GM23338 (cell line): Measurements from ENCODE around the gene TAF1D. TPM values are rescaled to one million over a fixed set of nuclear protein-coding genes. Genes with fewer than 3 reads are reported as not detected.

Experiments
- ATAC-seq: fragments of 200-7000 bp; cut with Tn5 transposase; 3 replicates; pipeline ENCODE4 v1.9.1; 2020
- DNase-seq: peaks from one replicate; pipeline ENCODE4 v3.0.0-alpha.2; 2015; ENCODE audit warnings: low spot score
- H2AFZ ChIP-seq: fragments of 200-600 bp; sonication (generic); 2 replicates; pipeline ENCODE4 v1.8.0; 2016; ENCODE audit warnings: antibody characterized with exemption, mild to moderate bottlenecking, moderate library complexity
- H3F3A ChIP-seq: fragments of 200-600 bp; sonication (generic); replicated peaks from 2 replicates; pipeline ENCODE4 v1.8.0; 2017; ENCODE audit warnings: antibody characterized with exemption, mixed run types, low read depth
- H3K27ac ChIP-seq: fragments of 200-600 bp; sonication (generic); 2 replicates; pipeline ENCODE4 v1.6.1; 2016; ENCODE audit warnings: low read depth
- H3K27me3 ChIP-seq: fragments of 200-600 bp; sonication (generic); 2 replicates; pipeline ENCODE4 v1.8.0; 2016; ENCODE audit warnings: mild to moderate bottlenecking, mixed run types, moderate library complexity; ENCODE audit not compliant: insufficient read depth
- H3K36me3 ChIP-seq: fragments of 200-600 bp; sonication (generic); 2 replicates; pipeline ENCODE4 v1.8.0; 2016; ENCODE audit warnings: mild to moderate bottlenecking; ENCODE audit not compliant: insufficient read depth
- H3K4me1 ChIP-seq: fragments of 200-600 bp; sonication (generic); 2 replicates; pipeline ENCODE4 v1.8.0; 2016; ENCODE audit warnings: mild to moderate bottlenecking, moderate library complexity; ENCODE audit not compliant: insufficient read depth
- H3K4me2 ChIP-seq: fragments of 200-600 bp; sonication (generic); 2 replicates; pipeline ENCODE4 v1.7.1; 2017; ENCODE audit warnings: mixed run types
- H3K4me3 ChIP-seq: fragments of 200-600 bp; sonication (generic); 2 replicates; pipeline ENCODE4 v1.6.1; 2016; ENCODE audit warnings: mixed run types
- H3K79me2 ChIP-seq: fragments of 200-600 bp; sonication (generic); replicated peaks from 2 replicates; pipeline ENCODE4 v1.8.0; 2017; ENCODE audit warnings: mild to moderate bottlenecking; ENCODE audit not compliant: insufficient read depth
- H3K9me2 ChIP-seq: fragments of 200-600 bp; sonication (generic); 2 replicates; pipeline ENCODE4 v1.8.0; 2017; ENCODE audit not compliant: insufficient read depth
- H4K20me1 ChIP-seq: fragments of 200-600 bp; sonication (generic); replicated peaks from 2 replicates; pipeline ENCODE4 v1.8.0; 2017; ENCODE audit warnings: mild to moderate bottlenecking; ENCODE audit not compliant: insufficient read depth
- H3K27ac Mint-ChIP-seq: 2 replicates; pipeline ENCODE4 v1.8.0; 2020; ENCODE audit warnings: inconsistent platforms, mild to moderate bottlenecking, moderate library complexity, mixed read lengths
- H3K27me3 Mint-ChIP-seq: 3 replicates; pipeline ENCODE4 v1.8.0; 2022; ENCODE audit warnings: low read depth, mild to moderate bottlenecking, moderate library complexity, mixed read lengths, inconsistent platforms; ENCODE audit not compliant: insufficient read depth, poor library complexity
- H3K36me3 Mint-ChIP-seq: 3 replicates; pipeline ENCODE4 v1.8.0; 2021; ENCODE audit warnings: low read depth, mild to moderate bottlenecking, inconsistent platforms, moderate library complexity, mixed read lengths
- H3K4me1 Mint-ChIP-seq: 3 replicates; pipeline ENCODE4 v1.8.0; 2020; ENCODE audit warnings: mild to moderate bottlenecking, inconsistent platforms, mixed read lengths
- H3K4me3 Mint-ChIP-seq: 3 replicates; pipeline ENCODE4 v1.8.0; 2021; ENCODE audit warnings: moderate library complexity, mild to moderate bottlenecking, inconsistent platforms, mixed read lengths
- H3K9me3 Mint-ChIP-seq: 3 replicates; pipeline ENCODE4 v1.8.0; 2020; ENCODE audit warnings: moderate library complexity, mild to moderate bottlenecking, inconsistent platforms, mixed read lengths
- EZH2 ChIP-seq: fragments of 200-600 bp; sonication (generic); IDR thresholded peaks from one replicate; pipeline ENCODE4 v1.8.0; 2017; ENCODE audit warnings: antibody characterized with exemption, mild to moderate bottlenecking, low read depth; ENCODE audit not compliant: unreplicated experiment
- EZH2phosphoT487 ChIP-seq: fragments of 200-600 bp; sonication (generic); IDR thresholded peaks from one replicate; pipeline ENCODE4 v1.8.1; 2018; ENCODE audit warnings: antibody characterized with exemption; ENCODE audit not compliant: unreplicated experiment
- JUNB ChIP-seq: IDR thresholded peaks from one replicate; pipeline ENCODE4 v1.6.1; 2016; ENCODE audit warnings: antibody characterized with exemption; ENCODE audit not compliant: unreplicated experiment
- ZNF114 ChIP-seq: fragments of 250-450 bp; sonication (Bioruptor Pico); IDR thresholded peaks from 2 replicates; pipeline ENCODE4 v1.5.0; 2020; ENCODE audit warnings: mild to moderate bottlenecking, moderate library complexity
- polyA plus RNA-seq: library from polyadenylated mRNA; unstranded; fragments of >200 nt; fragmentation: Nextera tagmentation; extraction: Ambion mirVana; gene quantifications from 2 replicates; pipeline ENCODE4 v1.2.1, GENCODE V29; 2016
- total RNA-seq: library from RNA; depleted of rRNA; stranded (reverse); fragments of >200 nt; shearing (Covaris generic); gene quantifications from 2 replicates; pipeline ENCODE4 v1.2.3, GENCODE V29; 2014
- TF ChIP-seq, protein P1 (sequence below), 2 experiments: fragments of 200-600 bp in 1 of 2; sonication (generic) in 1 of 2; conservative IDR thresholded peaks; 2 replicates each; pipeline versions ENCODE4 v1.5.1 to v1.6.1; 2016 to 2017; ENCODE audit warnings: antibody characterized with exemption in 2 of 2, low read depth in 2 of 2, mild to moderate bottlenecking in 2 of 2, moderate library complexity in 1 of 2
- TF ChIP-seq, protein P2 (sequence below): fragments of 250-450 bp; sonication (Bioruptor Pico); IDR thresholded peaks from 2 replicates; pipeline ENCODE4 v1.5.0; 2020; ENCODE audit warnings: mild to moderate bottlenecking, moderate library complexity
- TF ChIP-seq, protein P3 (sequence below): IDR thresholded peaks from one replicate; pipeline ENCODE4 v1.6.1; 2018; ENCODE audit warnings: antibody characterized with exemption; ENCODE audit not compliant: unreplicated experiment

The TAF1D gene
- total and polyA plus RNA-seq, 2 experiments from 2014 or later = 240 to 246 TPM

DNA sequence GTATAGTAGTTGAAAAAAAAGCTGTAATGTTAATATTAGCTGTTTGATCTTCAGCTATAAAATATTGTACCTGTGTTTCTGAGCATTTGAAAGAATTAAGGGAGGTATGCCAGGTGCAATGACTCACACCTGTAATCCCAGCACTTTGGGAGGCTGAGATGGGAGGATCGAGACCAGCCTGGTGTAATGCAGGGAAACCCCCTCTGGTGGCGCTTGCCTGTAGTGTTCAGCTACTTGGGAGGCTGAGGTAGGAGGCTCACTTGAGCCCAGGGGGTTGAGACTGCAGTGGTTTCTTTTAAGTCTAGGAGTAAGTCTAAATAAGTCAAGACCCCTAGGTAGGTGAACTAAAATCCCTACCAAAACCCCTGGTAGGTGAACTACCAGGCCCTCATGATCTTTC, 37.1 kb downstream of the TAF1D start:
- Histone ChIP-seq H2AFZ (no peak overlapping the region), H3K27me3 (no peaks in the 10 kb centered on the region), H4K20me1 (0 out of 2 replicates have a peak, but pooled peaks cover 1% of the 10 kb centered on the region), H3K4me2 (no peak overlapping the region), H3K27ac (no peak overlapping the region), H3K36me3 (peaks cover 41% of the 10 kb centered on the region), H3K9me2 (no peaks in the 10 kb centered on the region), H3F3A (no peaks in the 10 kb centered on the region), H3K79me2 (no peaks in the 10 kb centered on the region), H3K4me3 (no peak overlapping the region), H3K4me1 (no peaks in the 10 kb centered on the region)
- no peak overlapping the region for H3K27ac Mint-ChIP-seq
- peaks cover 3% of the 10 kb centered on the region; the same call in 1 of the 3 replicates for H3K9me3 Mint-ChIP-seq
- H3K4me3 Mint-ChIP-seq = no peak overlapping the region
- TF ChIP-seq EZH2 (no peak), JUNB (no peak)
- TF ChIP-seq, protein P1, sequence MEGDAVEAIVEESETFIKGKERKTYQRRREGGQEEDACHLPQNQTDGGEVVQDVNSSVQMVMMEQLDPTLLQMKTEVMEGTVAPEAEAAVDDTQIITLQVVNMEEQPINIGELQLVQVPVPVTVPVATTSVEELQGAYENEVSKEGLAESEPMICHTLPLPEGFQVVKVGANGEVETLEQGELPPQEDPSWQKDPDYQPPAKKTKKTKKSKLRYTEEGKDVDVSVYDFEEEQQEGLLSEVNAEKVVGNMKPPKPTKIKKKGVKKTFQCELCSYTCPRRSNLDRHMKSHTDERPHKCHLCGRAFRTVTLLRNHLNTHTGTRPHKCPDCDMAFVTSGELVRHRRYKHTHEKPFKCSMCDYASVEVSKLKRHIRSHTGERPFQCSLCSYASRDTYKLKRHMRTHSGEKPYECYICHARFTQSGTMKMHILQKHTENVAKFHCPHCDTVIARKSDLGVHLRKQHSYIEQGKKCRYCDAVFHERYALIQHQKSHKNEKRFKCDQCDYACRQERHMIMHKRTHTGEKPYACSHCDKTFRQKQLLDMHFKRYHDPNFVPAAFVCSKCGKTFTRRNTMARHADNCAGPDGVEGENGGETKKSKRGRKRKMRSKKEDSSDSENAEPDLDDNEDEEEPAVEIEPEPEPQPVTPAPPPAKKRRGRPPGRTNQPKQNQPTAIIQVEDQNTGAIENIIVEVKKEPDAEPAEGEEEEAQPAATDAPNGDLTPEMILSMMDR (conservative IDR thresholded peaks at IDR 0.05; ENCODE audit: low read depth in 2 of 2) = peak; percentile 24 to 28; a peak in 1 of 4 replicates
- no peak for ATAC-seq
- H3K4me1 Mint-ChIP-seq = no peaks in the 10 kb centered on the region
- H3K36me3 Mint-ChIP-seq = peaks cover 65% of the 10 kb centered on the region
- DNase-seq = peak; percentile 25
- no peaks in the 10 kb centered on the region for H3K27me3 Mint-ChIP-seq

DNA sequence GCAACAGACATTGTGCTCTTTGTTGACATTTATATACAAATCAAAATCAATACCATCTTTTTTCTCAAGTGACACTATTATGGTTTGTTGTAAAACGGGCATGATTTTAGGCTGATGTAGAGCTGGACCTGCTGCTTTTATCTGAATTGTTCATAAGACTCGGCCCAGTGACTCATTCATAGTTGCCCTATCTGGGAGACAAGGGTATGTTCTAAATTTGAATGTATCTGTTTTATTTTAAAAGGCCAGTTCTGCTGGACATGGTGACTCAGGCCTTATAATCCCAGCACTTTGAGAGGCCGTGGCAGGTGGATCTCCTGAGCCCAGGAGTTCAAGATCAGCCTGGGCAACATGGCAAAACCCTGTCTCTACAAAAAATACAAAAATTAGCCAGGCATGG, 40.5 kb downstream of the TAF1D start:
- Histone ChIP-seq H3K27ac (no peak overlapping the region), H4K20me1 (0 out of 2 replicates have a peak, but pooled peaks cover 4% of the 10 kb centered on the region), H3K79me2 (no peaks in the 10 kb centered on the region), H3K27me3 (no peaks in the 10 kb centered on the region), H3K9me2 (no peaks in the 10 kb centered on the region), H3K4me2 (no peak overlapping the region), H3K36me3 (peaks cover 61% of the 10 kb centered on the region), H2AFZ (no peak overlapping the region), H3K4me1 (no peaks in the 10 kb centered on the region), H3F3A (no peaks in the 10 kb centered on the region), H3K4me3 (no peak overlapping the region)
- no peaks in the 10 kb centered on the region for H3K9me3 Mint-ChIP-seq
- H3K4me3 Mint-ChIP-seq = no peak overlapping the region
- peaks cover 75% of the 10 kb centered on the region for H3K36me3 Mint-ChIP-seq
- no peak for TF ChIP-seq EZH2
- TF ChIP-seq, protein P2, sequence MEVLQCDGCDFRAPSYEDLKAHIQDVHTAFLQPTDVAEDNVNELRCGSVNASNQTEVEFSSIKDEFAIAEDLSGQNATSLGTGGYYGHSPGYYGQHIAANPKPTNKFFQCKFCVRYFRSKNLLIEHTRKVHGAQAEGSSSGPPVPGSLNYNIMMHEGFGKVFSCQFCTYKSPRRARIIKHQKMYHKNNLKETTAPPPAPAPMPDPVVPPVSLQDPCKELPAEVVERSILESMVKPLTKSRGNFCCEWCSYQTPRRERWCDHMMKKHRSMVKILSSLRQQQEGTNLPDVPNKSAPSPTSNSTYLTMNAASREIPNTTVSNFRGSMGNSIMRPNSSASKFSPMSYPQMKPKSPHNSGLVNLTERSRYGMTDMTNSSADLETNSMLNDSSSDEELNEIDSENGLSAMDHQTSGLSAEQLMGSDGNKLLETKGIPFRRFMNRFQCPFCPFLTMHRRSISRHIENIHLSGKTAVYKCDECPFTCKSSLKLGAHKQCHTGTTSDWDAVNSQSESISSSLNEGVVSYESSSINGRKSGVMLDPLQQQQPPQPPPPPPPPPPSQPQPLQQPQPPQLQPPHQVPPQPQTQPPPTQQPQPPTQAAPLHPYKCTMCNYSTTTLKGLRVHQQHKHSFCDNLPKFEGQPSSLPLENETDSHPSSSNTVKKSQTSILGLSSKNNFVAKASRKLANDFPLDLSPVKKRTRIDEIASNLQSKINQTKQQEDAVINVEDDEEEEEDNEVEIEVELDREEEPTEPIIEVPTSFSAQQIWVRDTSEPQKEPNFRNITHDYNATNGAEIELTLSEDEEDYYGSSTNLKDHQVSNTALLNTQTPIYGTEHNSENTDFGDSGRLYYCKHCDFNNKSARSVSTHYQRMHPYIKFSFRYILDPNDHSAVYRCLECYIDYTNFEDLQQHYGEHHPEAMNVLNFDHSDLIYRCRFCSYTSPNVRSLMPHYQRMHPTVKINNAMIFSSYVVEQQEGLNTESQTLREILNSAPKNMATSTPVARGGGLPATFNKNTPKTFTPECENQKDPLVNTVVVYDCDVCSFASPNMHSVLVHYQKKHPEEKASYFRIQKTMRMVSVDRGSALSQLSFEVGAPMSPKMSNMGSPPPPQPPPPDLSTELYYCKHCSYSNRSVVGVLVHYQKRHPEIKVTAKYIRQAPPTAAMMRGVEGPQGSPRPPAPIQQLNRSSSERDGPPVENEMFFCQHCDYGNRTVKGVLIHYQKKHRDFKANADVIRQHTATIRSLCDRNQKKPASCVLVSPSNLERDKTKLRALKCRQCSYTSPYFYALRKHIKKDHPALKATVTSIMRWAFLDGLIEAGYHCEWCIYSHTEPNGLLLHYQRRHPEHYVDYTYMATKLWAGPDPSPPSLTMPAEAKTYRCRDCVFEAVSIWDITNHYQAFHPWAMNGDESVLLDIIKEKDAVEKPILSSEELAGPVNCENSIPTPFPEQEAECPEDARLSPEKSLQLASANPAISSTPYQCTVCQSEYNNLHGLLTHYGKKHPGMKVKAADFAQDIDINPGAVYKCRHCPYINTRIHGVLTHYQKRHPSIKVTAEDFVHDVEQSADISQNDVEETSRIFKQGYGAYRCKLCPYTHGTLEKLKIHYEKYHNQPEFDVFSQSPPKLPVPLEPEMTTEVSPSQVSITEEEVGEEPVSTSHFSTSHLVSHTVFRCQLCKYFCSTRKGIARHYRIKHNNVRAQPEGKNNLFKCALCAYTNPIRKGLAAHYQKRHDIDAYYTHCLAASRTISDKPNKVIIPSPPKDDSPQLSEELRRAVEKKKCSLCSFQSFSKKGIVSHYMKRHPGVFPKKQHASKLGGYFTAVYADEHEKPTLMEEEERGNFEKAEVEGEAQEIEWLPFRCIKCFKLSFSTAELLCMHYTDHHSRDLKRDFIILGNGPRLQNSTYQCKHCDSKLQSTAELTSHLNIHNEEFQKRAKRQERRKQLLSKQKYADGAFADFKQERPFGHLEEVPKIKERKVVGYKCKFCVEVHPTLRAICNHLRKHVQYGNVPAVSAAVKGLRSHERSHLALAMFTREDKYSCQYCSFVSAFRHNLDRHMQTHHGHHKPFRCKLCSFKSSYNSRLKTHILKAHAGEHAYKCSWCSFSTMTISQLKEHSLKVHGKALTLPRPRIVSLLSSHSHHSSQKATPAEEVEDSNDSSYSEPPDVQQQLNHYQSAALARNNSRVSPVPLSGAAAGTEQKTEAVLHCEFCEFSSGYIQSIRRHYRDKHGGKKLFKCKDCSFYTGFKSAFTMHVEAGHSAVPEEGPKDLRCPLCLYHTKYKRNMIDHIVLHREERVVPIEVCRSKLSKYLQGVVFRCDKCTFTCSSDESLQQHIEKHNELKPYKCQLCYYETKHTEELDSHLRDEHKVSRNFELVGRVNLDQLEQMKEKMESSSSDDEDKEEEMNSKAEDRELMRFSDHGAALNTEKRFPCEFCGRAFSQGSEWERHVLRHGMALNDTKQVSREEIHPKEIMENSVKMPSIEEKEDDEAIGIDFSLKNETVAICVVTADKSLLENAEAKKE = no peak
- TF ChIP-seq ZNF114 (CRISPR knock-in tag) = no peak
- no peak for TF ChIP-seq EZH2phosphoT487
- TF ChIP-seq, protein P3, sequence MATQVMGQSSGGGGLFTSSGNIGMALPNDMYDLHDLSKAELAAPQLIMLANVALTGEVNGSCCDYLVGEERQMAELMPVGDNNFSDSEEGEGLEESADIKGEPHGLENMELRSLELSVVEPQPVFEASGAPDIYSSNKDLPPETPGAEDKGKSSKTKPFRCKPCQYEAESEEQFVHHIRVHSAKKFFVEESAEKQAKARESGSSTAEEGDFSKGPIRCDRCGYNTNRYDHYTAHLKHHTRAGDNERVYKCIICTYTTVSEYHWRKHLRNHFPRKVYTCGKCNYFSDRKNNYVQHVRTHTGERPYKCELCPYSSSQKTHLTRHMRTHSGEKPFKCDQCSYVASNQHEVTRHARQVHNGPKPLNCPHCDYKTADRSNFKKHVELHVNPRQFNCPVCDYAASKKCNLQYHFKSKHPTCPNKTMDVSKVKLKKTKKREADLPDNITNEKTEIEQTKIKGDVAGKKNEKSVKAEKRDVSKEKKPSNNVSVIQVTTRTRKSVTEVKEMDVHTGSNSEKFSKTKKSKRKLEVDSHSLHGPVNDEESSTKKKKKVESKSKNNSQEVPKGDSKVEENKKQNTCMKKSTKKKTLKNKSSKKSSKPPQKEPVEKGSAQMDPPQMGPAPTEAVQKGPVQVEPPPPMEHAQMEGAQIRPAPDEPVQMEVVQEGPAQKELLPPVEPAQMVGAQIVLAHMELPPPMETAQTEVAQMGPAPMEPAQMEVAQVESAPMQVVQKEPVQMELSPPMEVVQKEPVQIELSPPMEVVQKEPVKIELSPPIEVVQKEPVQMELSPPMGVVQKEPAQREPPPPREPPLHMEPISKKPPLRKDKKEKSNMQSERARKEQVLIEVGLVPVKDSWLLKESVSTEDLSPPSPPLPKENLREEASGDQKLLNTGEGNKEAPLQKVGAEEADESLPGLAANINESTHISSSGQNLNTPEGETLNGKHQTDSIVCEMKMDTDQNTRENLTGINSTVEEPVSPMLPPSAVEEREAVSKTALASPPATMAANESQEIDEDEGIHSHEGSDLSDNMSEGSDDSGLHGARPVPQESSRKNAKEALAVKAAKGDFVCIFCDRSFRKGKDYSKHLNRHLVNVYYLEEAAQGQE = no peak
- no peak overlapping the region for H3K27ac Mint-ChIP-seq
- DNase-seq (no peak), ATAC-seq (no peak)
- H3K4me1 Mint-ChIP-seq = no peaks in the 10 kb centered on the region
- no peaks in the 10 kb centered on the region for H3K27me3 Mint-ChIP-seq
